GM21360 (cell line): ENCODE data around the gene AMY1C.
A peak's percentile ranks its signal among the peaks of the same experiment; 100 is the strongest.
"Not testable (repeated sequence)": the region's sequence is repeated elsewhere in the genome, so short reads cannot be mapped to it uniquely, and the experiment has no call there.

ENCODE experiments used
- ATAC-seq: cut with Tn5 transposase; IDR thresholded peaks from one replicate; pipeline ENCODE4 v1.9.1; 2021; ENCODE audit warnings: mild to moderate bottlenecking, moderate library complexity; ENCODE audit not compliant: unreplicated experiment

The AMY1C gene

GRCh38 chr1:103749598-103749997 lies at the start of gene AMY1C:
AMY1C (plus strand) TSS chr1:103749898; CDS start chr1:103750470, 572 bp downstream.
- ATAC-seq = not testable (repeated sequence)

- ATAC-seq = not testable (repeated sequence)
These were observed 49.0 kb upstream of the AMY1C start for GRCh38 chr1:103700669-103701068.

- not testable (repeated sequence) for ATAC-seq
These were observed 48.4 kb upstream of the AMY1C start for GRCh38 chr1:103701256-103701655.

- ATAC-seq = not testable (repeated sequence)
These were observed 42.0 kb upstream of the AMY1C start for GRCh38 chr1:103707670-103708069.

GRCh38 chr1:103710381-103710780 lies 39.3 kb upstream of the AMY1C start:
- ATAC-seq = not testable (repeated sequence)

- not testable (repeated sequence) for ATAC-seq
These were observed 32.3 kb upstream of the AMY1C start for GRCh38 chr1:103717404-103717803.

GRCh38 chr1:103721473-103721872 lies 28.2 kb upstream of the AMY1C start:
- ATAC-seq = not testable (repeated sequence)

GRCh38 chr1:103735334-103735733 lies 14.4 kb upstream of the AMY1C start:
- not testable (repeated sequence) for ATAC-seq

GRCh38 chr1:103738031-103738430 lies 11.7 kb upstream of the AMY1C start:
- ATAC-seq = not testable (repeated sequence)

- ATAC-seq = not testable (repeated sequence)
These were observed 5.2 kb upstream of the AMY1C start for GRCh38 chr1:103744449-103744848.

GRCh38 chr1:103745040-103745439 lies 4.7 kb upstream of the AMY1C start:
- ATAC-seq = not testable (repeated sequence)

- ATAC-seq = not testable (repeated sequence)
These were observed 1.4 kb upstream of the AMY1C start for GRCh38 chr1:103748273-103748672.

- no peak for ATAC-seq
These were observed 12.2 kb downstream of the AMY1C start for GRCh38 chr1:103761896-103762295.

- no peak for ATAC-seq
These were observed 30.2 kb downstream of the AMY1C start for GRCh38 chr1:103779932-103780331.

- ATAC-seq = peak; percentile 66
These were observed 34.3 kb downstream of the AMY1C start for GRCh38 chr1:103783944-103784377.

- ATAC-seq = no peak
These were observed 38.7 kb downstream of the AMY1C start for GRCh38 chr1:103788377-103788776.

GRCh38 chr1:103790172-103790571 lies 40.5 kb downstream of the AMY1C start:
- no peak for ATAC-seq
